GM12878 (cell line): ENCODE data around the gene PRKCB. TPM values are rescaled to one million over a fixed set of nuclear protein-coding genes. Genes with fewer than 3 reads are reported as not detected.

ENCODE experiments used
- ATAC-seq: fragments of 200-7000 bp; cut with Tn5 transposase; 3 replicates; pipeline ENCODE4 v1.9.1; 2020; ENCODE audit warnings: mild to moderate bottlenecking, moderate library complexity
- BruUV-seq: library from RNA; stranded (reverse); fragments of 400-500 nt; replicated peaks from 2 replicates; lab custom pipeline; 2021; lab: Mats Ljungman, UMichigan
- CTCF ChIA-PET: fragments of 300-600 bp; sonication (Branson Sonifier 250); formaldehyde crosslinking; extraction: SDS; loops from one replicate; lab custom pipeline; 2021; ENCODE audit warnings: inconsistent platforms; lab: Yijun Ruan, JAX
- POLR2A ChIA-PET: fragments of 350-600 bp; formaldehyde crosslinking; extraction: SDS; loops from one replicate; lab custom pipeline; 2021; ENCODE audit warnings: inconsistent platforms; lab: Charles Lee
- RAD21 ChIA-PET: fragments of 300-600 bp; sonication (Branson Sonifier 250); formaldehyde crosslinking; loops from one replicate; lab custom pipeline; 2023; ENCODE audit warnings: antibody characterized with exemption; ENCODE audit not compliant: unreplicated experiment; lab: Charles Lee
- SMC1A ChIA-PET: fragments of 300-600 bp; sonication (Branson Sonifier 250); formaldehyde crosslinking; loops from one replicate; lab custom pipeline; 2023; ENCODE audit not compliant: unreplicated experiment, uncharacterized antibody; lab: Charles Lee
- DNase-seq: peaks from one replicate; pipeline ENCODE4 v3.0.0-alpha.2; 2011; ENCODE audit warnings: low read depth, low spot score
- FAIRE-seq: peaks from 3 replicates; lab custom pipeline; 2011; peaks lifted over from hg19 to GRCh38; lab: Jason Lieb, UNC
- H2AFZ ChIP-seq: 2 replicates; pipeline ENCODE4 v1.6.0; 2011; ENCODE audit warnings: low read depth, low read length, control low read depth; ENCODE audit not compliant: control insufficient read depth
- H3K27ac ChIP-seq: 2 replicates; pipeline ENCODE4 v1.5.1; 2011; ENCODE audit warnings: control low read depth; ENCODE audit not compliant: control insufficient read depth, insufficient read depth
- H3K27me3 ChIP-seq, 2 experiments: replicated peaks in 1 of 2; 2 replicates each; pipeline versions ENCODE4 v1.6.0 to v1.6.1; 2011; ENCODE audit warnings: low read length in 1 of 2; ENCODE audit not compliant: control insufficient read depth in 2 of 2, insufficient read depth in 2 of 2
- H3K36me3 ChIP-seq, 2 experiments: 2 replicates each; pipeline ENCODE4 v1.5.1; 2011; ENCODE audit warnings: low read length in 1 of 2; ENCODE audit not compliant: control insufficient read depth in 2 of 2, insufficient read depth in 2 of 2
- H3K4me1 ChIP-seq: 2 replicates; pipeline ENCODE4 v1.6.1; 2011; ENCODE audit warnings: mild to moderate bottlenecking, low read length, moderate library complexity, mixed read lengths; ENCODE audit not compliant: control insufficient read depth, insufficient read depth
- H3K4me2 ChIP-seq: 2 replicates; pipeline ENCODE4 v1.6.0; 2011; ENCODE audit warnings: control low read depth; ENCODE audit not compliant: control insufficient read depth, insufficient read depth
- H3K4me3 ChIP-seq: fragments of 200-600 bp; sonication (generic); 2 replicates; pipeline ENCODE4 v1.5.1; 2016
- H3K79me2 ChIP-seq: 2 replicates; pipeline ENCODE4 v1.6.0; 2011; ENCODE audit warnings: low read length; ENCODE audit not compliant: control insufficient read depth, insufficient read depth
- H3K9ac ChIP-seq: 2 replicates; pipeline ENCODE4 v1.8.0; 2011; ENCODE audit warnings: low read length, control low read depth, mixed read lengths; ENCODE audit not compliant: control insufficient read depth, insufficient read depth
- H3K9me3 ChIP-seq: replicated peaks from 3 replicates; pipeline ENCODE4 v1.5.1; 2011; ENCODE audit warnings: mild to moderate bottlenecking, low read length; ENCODE audit not compliant: control insufficient read depth, insufficient read depth
- H4K20me1 ChIP-seq: 2 replicates; pipeline ENCODE4 v1.6.0; 2011; ENCODE audit not compliant: control insufficient read depth, insufficient read depth
- DPF2 ChIP-seq: fragments of 450-650 bp; IDR thresholded peaks from 2 replicates; pipeline ENCODE4 v1.6.1; 2017; ENCODE audit warnings: mild to moderate bottlenecking
- IKZF1 ChIP-seq: fragments of 450-650 bp; conservative IDR thresholded peaks from 2 replicates; pipeline ENCODE4 v1.6.1; 2017; ENCODE audit warnings: antibody characterized with exemption, mild to moderate bottlenecking
- MEF2B ChIP-seq: fragments of 450-650 bp; IDR thresholded peaks from 2 replicates; pipeline ENCODE4 v1.6.1; 2018; ENCODE audit warnings: mild to moderate bottlenecking, moderate library complexity; ENCODE audit not compliant: partially characterized antibody, poor library complexity, severe bottlenecking
- MYC ChIP-seq: IDR thresholded peaks from 2 replicates; pipeline ENCODE4 v1.6.1; 2011; ENCODE audit warnings: mild to moderate bottlenecking, low read length, moderate library complexity, inconsistent platforms; ENCODE audit not compliant: insufficient read depth, insufficient replicate concordance, insufficient read length, severe bottlenecking
- NFIC ChIP-seq: IDR thresholded peaks from 2 replicates; pipeline ENCODE4 v1.6.1; 2012; ENCODE audit warnings: low read depth, mild to moderate bottlenecking, inconsistent platforms, low read length, moderate library complexity
- POLR2A ChIP-seq: IDR thresholded peaks from 2 replicates; pipeline ENCODE4 v1.6.1; 2011; ENCODE audit warnings: low read depth, mild to moderate bottlenecking, low read length
- TCF3 ChIP-seq: IDR thresholded peaks from 2 replicates; pipeline ENCODE4 v1.6.1; 2012; ENCODE audit warnings: low read depth, mild to moderate bottlenecking, low read length, borderline replicate concordance; ENCODE audit not compliant: insufficient read depth
- WGBS: methylation state at CpG from one replicate; pipeline ENCODE4 v1.1.6; 2016; ENCODE audit warnings: low lambda C conversion rate; ENCODE audit not compliant: insufficient replicate concordance, insufficient coverage; ENCODE audit errors: missing lambda C conversion rate; 5-methylcytosine and 5-hydroxymethylcytosine counted together
- in situ Hi-C: fragments of 300-500 bp; cut with MboI; formaldehyde crosslinking; loops from 9 replicates; pipeline ENCODE4 v1.14.3; 2018; ENCODE audit warnings: mixed read lengths
- intact Hi-C: fragments of 100-400 bp; cut with micrococcal nuclease; formaldehyde crosslinking; loops from one replicate; pipeline ENCODE4 v1.14.2; 2022; ENCODE audit not compliant: unreplicated experiment
- polyA plus RNA-seq, 11 experiments: library from polyadenylated mRNA; depleted of rRNA in 4 of 11; unstranded in 6 of 11; stranded (reverse) in 5 of 11; fragments of >200 nt; fragmentation: Nextera tagmentation in 4 of 11; fragmentation: Illumina TruSeq in 1 of 11; extraction: Ambion mirVana in 4 of 11; extraction: Trizol in 1 of 11; gene quantifications; 1 replicate in 1 of 11; 2 replicates in 10 of 11; pipeline versions ENCODE4 v1.2.1 to v1.2.3, GENCODE V29; 2011 to 2016; ENCODE audit warnings: inconsistent platforms in 2 of 11, missing spikeins in 2 of 11, low read depth in 1 of 11
- total RNA-seq, 4 experiments: library from RNA; depleted of rRNA in 3 of 4; stranded (reverse); fragments of >200 nt in 3 of 4; fragmentation: Illumina TruSeq in 1 of 4; extraction: Trizol in 1 of 4; gene quantifications; 2 replicates each; pipeline versions ENCODE4 v1.2.1 to v1.2.3, GENCODE V29; 2013 to 2021
- TF ChIP-seq, protein P1 (sequence below): fragments of 450-650 bp; conservative IDR thresholded peaks from 2 replicates; pipeline ENCODE4 v1.6.1; 2017; ENCODE audit warnings: mild to moderate bottlenecking, moderate library complexity
- TF ChIP-seq, protein P2 (sequence below): IDR thresholded peaks from 2 replicates; pipeline ENCODE4 v1.6.1; 2011; ENCODE audit warnings: borderline replicate concordance, low read depth, mild to moderate bottlenecking, moderate library complexity, mixed read lengths, low read length; ENCODE audit not compliant: insufficient read depth; ENCODE audit errors: extremely low read length
- TF ChIP-seq, protein P3 (sequence below): IDR thresholded peaks from 2 replicates; pipeline ENCODE4 v1.6.1; 2012; ENCODE audit warnings: low read depth, low read length, improper control_type of control experiment
- TF ChIP-seq, protein P4 (sequence below): fragments of 450-650 bp; IDR thresholded peaks from 2 replicates; pipeline ENCODE4 v1.6.1; 2017; ENCODE audit warnings: mild to moderate bottlenecking

PRKCB gene
- total and polyA plus RNA-seq, 10 of the 15 experiments (the other 5 are each of a cell fraction or from before 2014, with no cell fraction given) = 21.4 to 158 (median 97.3) TPM

DNA sequence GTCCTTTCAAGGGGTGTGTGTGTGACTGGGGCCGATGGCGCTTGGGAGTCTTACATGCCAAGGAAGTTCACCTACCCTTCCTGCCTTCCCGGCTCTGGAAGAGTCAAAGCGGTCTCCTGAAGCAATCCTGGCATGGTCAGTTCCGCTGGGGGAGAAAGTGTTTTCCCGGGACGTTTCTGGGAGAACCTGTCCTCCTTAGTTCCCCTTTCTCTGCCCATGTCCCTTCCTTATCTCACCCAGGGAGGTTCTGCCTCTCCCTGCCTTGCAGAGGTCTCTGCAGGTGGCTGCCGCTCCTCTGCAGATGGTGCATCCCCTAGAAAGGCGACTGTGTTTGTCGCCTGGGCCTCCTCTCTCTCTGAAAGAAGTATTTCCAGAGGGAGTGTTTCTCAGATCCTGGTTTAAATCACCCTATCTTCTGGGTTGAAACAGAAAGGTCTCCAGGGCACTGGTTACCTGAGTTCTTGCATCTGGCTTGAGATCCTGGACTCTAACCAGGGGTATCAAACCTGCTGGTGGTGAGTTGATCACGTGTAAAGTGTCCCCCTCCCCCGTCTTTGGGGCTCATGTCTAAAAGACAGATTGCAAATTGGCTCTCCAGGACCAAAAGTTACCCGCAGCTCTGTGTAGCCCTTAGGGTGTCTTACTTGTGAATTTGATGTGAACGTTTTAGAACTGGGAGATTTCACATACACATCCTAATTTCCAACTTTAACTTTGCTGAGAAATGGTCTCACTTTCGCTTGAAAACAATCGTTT is 1.9 kb downstream of the PRKCB start (continued):
- TF ChIP-seq, protein P1, sequence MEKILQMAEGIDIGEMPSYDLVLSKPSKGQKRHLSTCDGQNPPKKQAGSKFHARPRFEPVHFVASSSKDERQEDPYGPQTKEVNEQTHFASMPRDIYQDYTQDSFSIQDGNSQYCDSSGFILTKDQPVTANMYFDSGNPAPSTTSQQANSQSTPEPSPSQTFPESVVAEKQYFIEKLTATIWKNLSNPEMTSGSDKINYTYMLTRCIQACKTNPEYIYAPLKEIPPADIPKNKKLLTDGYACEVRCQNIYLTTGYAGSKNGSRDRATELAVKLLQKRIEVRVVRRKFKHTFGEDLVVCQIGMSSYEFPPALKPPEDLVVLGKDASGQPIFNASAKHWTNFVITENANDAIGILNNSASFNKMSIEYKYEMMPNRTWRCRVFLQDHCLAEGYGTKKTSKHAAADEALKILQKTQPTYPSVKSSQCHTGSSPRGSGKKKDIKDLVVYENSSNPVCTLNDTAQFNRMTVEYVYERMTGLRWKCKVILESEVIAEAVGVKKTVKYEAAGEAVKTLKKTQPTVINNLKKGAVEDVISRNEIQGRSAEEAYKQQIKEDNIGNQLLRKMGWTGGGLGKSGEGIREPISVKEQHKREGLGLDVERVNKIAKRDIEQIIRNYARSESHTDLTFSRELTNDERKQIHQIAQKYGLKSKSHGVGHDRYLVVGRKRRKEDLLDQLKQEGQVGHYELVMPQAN = 0 out of 2 replicates have a peak, but pooled peaks have one; percentile 20
- TF ChIP-seq MYC (no peak), TCF3 (0 out of 2 replicates have a peak, but pooled peaks have one; percentile 10), IKZF1 (peak; percentile 43), NFIC (0 out of 2 replicates have a peak, but pooled peaks have one; percentile 48)
- TF ChIP-seq, all 136 proteins: peak for 15

DNA sequence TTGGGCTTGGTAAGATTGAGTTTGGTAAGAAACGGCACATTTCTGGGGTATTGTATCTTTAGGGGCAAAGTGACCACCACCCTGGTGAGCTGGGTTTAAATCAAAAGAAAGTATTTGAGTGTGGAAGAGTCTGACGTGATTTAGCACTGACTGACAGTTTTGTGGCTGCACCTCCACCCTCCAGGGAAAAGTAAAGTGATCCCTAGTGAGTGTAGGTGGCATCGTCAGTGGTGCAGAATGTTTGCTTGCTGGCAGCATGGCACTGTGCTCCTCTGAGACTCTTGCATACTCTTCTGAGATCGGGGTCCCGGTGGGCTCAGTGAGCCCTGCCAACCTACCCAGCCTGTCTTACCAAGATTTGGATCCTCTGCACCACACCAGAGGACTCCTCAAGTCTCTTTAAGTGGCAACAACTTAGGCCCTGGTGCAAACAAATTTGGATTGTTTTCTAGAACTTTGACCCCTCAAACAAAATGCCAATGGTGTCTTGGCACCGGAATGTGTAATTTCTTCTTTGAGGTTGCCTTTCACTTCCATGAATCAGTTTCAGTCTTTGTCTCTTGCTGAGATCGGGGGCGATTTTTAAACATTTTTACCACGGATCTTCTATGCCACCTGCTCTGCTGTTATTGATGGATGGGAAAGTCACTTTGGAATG is 2.8 kb downstream of the PRKCB start:
- RAD21 ChIA-PET = interaction anchor here (0.9 to 7.5 kb wide), 7 partner anchors 22 to 172 kb away, joined by 4 to 177 read pairs (median 13); no protein-coding TSS in a partner anchor
- intact Hi-C loops = loop anchor here (1.0 to 5.0 kb wide), 2 partner anchors 191 to 198 kb away; no protein-coding TSS in a partner anchor
- H3K4me2 ChIP-seq = peak overlapping the region; percentile 99
- H3K27me3 ChIP-seq = no peaks in the 10 kb centered on the region
- ATAC-seq (no peak), DNase-seq (no peak), FAIRE-seq (no peak)
- no peaks in the 10 kb centered on the region for H4K20me1 ChIP-seq
- H3K9ac ChIP-seq = peak overlapping the region; percentile 90
- no peaks in the 10 kb centered on the region for H3K9me3 ChIP-seq
- WGBS = under 1% methylated on average over 9 of the region's 9 CpGs
- peak overlapping the region; percentile 97 for H3K4me3 ChIP-seq
- CTCF ChIA-PET = interaction anchor here (0.9 to 7.5 kb wide), 7 partner anchors 11 to 171 kb away, joined by 3 to 134 read pairs (median 20); no protein-coding TSS in a partner anchor
- no TSS peak for BruUV-seq
- POLR2A ChIA-PET = interaction anchor here (0.6 to 2.1 kb wide), 5 partner anchors 8 to 59 kb away, joined by 4 to 7 read pairs (median 5); no protein-coding TSS in a partner anchor
- H2AFZ ChIP-seq = no peak overlapping the region
- SMC1A ChIA-PET = interaction anchor here (0.9 to 11.3 kb wide), 10 partner anchors 11 to 175 kb away, joined by 3 to 466 read pairs (median 8); no protein-coding TSS in a partner anchor
- in situ Hi-C loops = no loop called here
- peaks cover 63% of the 10 kb centered on the region for H3K79me2 ChIP-seq
- H3K27ac ChIP-seq = peak overlapping the region; percentile 83
- H3K4me1 ChIP-seq = peaks cover 18% of the 10 kb centered on the region
- H3K36me3 ChIP-seq = peaks cover 0 to 5% of the 10 kb centered on the region in 2 experiments; a peak in 2 of 4 replicates
- no peak for TF ChIP-seq POLR2A
- TF ChIP-seq, protein P2, sequence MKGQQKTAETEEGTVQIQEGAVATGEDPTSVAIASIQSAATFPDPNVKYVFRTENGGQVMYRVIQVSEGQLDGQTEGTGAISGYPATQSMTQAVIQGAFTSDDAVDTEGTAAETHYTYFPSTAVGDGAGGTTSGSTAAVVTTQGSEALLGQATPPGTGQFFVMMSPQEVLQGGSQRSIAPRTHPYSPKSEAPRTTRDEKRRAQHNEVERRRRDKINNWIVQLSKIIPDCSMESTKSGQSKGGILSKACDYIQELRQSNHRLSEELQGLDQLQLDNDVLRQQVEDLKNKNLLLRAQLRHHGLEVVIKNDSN = no peak
- TF ChIP-seq MEF2B = peak; percentile 77
- peak; percentile 47; the same call in 1 of the 2 replicates for TF ChIP-seq DPF2
- TF ChIP-seq, protein P3, sequence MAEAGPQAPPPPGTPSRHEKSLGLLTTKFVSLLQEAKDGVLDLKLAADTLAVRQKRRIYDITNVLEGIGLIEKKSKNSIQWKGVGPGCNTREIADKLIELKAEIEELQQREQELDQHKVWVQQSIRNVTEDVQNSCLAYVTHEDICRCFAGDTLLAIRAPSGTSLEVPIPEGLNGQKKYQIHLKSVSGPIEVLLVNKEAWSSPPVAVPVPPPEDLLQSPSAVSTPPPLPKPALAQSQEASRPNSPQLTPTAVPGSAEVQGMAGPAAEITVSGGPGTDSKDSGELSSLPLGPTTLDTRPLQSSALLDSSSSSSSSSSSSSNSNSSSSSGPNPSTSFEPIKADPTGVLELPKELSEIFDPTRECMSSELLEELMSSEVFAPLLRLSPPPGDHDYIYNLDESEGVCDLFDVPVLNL = no peak
- TF ChIP-seq, protein P4, sequence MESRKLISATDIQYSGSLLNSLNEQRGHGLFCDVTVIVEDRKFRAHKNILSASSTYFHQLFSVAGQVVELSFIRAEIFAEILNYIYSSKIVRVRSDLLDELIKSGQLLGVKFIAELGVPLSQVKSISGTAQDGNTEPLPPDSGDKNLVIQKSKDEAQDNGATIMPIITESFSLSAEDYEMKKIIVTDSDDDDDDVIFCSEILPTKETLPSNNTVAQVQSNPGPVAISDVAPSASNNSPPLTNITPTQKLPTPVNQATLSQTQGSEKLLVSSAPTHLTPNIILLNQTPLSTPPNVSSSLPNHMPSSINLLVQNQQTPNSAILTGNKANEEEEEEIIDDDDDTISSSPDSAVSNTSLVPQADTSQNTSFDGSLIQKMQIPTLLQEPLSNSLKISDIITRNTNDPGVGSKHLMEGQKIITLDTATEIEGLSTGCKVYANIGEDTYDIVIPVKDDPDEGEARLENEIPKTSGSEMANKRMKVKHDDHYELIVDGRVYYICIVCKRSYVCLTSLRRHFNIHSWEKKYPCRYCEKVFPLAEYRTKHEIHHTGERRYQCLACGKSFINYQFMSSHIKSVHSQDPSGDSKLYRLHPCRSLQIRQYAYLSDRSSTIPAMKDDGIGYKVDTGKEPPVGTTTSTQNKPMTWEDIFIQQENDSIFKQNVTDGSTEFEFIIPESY = no peak
